Uterine smooth muscle cell (primary cell): ENCODE data around the gene CARD19. TPM values are rescaled to one million over a fixed set of nuclear protein-coding genes. Genes with fewer than 3 reads are reported as not detected.

Source experiments
- total RNA-seq: library from RNA; depleted of rRNA; stranded (reverse); fragments of >200 nt; gene quantifications from 2 replicates; pipeline ENCODE4 v1.2.3, GENCODE V29; 2014

The CARD19 gene, protein sequence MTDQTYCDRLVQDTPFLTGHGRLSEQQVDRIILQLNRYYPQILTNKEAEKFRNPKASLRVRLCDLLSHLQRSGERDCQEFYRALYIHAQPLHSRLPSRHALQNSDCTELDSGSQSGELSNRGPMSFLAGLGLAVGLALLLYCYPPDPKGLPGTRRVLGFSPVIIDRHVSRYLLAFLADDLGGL
- total RNA-seq: 86.4 and 101 TPM in 2 replicates

DNA sequence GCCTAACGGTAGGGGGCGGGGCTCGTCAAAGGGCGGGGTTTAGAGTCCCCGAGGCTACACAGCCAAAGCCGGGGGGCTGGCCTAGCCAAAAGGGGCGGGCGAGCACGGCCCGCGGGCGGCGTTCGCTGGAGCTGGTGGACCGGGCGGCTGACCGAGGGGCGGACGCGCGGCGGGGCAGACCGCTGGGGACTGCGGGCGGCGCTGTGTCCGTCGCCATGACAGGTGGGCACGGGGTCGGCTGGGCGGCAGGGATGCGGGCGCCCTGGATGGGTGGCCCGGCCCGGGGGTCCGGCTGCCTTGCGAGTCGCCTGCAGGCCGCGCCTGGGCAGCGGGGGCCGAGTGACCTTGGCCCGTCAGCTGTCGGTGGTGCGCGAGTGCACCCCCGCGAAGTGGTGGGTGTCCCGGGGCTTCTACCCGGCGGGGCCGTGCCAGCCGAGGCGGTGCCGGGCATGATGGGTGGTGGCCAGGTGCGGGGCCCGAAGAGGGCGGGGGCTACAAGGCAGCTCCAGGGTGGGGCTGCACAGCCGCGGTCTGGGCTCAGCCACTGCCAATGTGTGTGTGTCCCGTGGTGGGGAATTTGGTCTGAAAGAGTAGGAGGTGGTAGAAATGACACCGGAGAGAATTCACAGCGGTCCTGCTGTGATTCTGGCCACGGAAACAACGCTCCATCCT lies at the start of gene CARD19:
CARD19 (plus strand) TSS at position 87 of the 672 bp plus-strand sequence; CDS start at position 216, 129 bp downstream.

DNA sequence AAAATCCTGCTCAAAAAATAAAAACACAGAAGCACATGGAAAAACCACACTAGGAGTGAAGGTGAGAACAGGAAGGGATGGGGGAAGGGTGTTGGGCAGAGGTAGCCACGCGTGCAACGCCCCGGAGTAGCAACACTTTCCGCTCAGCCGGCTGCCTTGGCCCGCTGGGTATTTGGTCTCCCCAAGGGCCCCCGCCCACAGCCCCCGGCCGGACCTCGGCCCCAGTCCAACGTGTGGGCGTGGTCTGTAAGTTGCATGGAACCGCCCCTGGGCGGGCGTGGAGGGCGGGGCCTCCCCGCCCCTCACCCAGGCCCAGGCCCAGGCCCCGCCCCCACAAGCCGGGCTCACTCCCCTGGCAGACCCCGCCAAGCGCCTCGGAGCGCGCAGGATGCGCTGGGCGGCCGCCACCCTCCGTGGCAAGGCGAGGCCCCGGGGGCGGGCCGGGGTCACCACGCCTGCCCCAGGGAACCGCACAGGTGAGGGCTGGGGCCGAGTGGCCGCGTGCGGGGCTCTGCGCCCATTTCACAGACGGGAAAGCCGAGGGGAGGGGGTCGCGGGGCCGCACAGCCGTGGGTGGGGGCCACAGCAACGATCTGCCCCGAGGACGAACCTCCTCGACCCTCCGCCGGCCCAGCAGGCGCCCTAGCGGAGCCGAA lies 37.5 kb upstream of the CARD19 start, which contains the start of gene SUSD3:
SUSD3 (plus strand) TSS at position 347 of the 656 bp plus-strand sequence; CDS start at position 389, 42 bp downstream.

GRCh38 chr9:93134015-93134739 lies 38.2 kb downstream of the CARD19 start, which contains the start of gene NINJ1:
Gene NINJ1 (minus strand): TSS chr9:93134251. CDS start chr9:93134217, 34 bp downstream.

Other genes starting within 250 kb of the CARD19 start
- 12.5 and 13.7 TPM in 2 replicates for gene ZNF484, start 218.2 kb upstream of the CARD19 start, total RNA-seq
- gene FGD3, start 148.7 kb upstream of the CARD19 start, total RNA-seq: not detected in 2 replicates
- gene SUSD3, start 37.5 kb upstream of the CARD19 start, total RNA-seq: 14.2 and 19.4 TPM in 2 replicates
- 28.3 and 35.1 TPM in 2 replicates for gene NINJ1, start 38.0 kb downstream of the CARD19 start, total RNA-seq
- 0.11 and 0.25 TPM in 2 replicates for gene WNK2, start 87.9 kb downstream of the CARD19 start, total RNA-seq